ENCODE results near the gene HSPA1B. TPM values are rescaled to one million over a fixed set of nuclear protein-coding genes. Genes with fewer than 3 reads are reported as not detected.
A peak's percentile ranks its signal among the peaks of the same experiment; 100 is the strongest.

HSPA1B gene
- total and polyA plus RNA-seq, 2 donors (not counting 1 experiment from before 2014, with no cell fraction given) = 79.2 to 145 TPM

DNA sequence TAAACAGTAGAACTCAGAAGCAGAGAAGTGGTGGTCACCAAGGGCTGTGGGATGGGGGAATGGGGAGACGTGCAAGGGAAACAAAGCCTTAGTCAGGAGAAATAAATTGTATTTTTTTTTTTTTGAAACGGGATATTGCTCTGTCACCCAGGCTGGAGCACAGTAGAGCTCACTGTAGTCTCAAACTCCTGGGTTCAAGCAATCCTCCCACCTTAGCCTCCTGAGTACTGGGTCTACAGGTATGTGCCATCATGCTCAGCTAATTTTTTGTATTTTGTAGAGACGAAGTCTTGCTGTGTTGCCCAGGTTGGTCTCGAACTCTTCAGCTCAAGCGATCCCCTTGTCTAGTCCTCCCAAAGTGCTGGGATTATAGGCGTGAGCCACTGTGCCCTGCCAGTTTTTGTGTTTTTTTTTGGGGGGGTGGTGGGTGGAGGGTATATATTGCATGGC is 3.4 kb downstream of the HSPA1B start:
- Histone ChIP-seq H4K20me1 (ENCODE audit: control insufficient read depth, insufficient read depth, low read length, poor library complexity, severe bottlenecking) (peaks cover 5% of the 10 kb centered on the region), H2AFZ (ENCODE audit: insufficient read depth, low read depth, low read length, poor library complexity, severe bottlenecking) (peak overlapping the region; percentile 71), H3K9ac (ENCODE audit: low read length) (peak overlapping the region; percentile 77), H3K9me3 (ENCODE audit: control extremely low read depth in 1 of 3, control insufficient read depth in 2 of 3, insufficient read depth in 1 of 3, low read length in 2 of 3) (no peaks in the 10 kb centered on the region), H3K27me3 (replicated peaks in 1 of 4; ENCODE audit: control extremely low read depth in 1 of 4, control insufficient read depth in 3 of 4, insufficient read depth in 4 of 4, low read length in 3 of 4) (no peaks in the 10 kb centered on the region), H3K4me3 (ENCODE audit: control extremely low read depth in 1 of 5, extremely low read depth in 1 of 5, insufficient read depth in 1 of 5, low read depth in 2 of 5, low read length in 4 of 5) (peak overlapping the region; percentile 25 to 73 (median 58)), H3K79me2 (ENCODE audit: control insufficient read depth, insufficient read depth, low read length) (peaks cover 30% of the 10 kb centered on the region), H3K27ac (ENCODE audit: low read length in 2 of 2) (peak overlapping the region in 1 of 2 donors; percentile 70), H3K4me1 (ENCODE audit: control insufficient read depth in 2 of 2, insufficient read depth in 2 of 2, low read length in 2 of 2) (peaks cover 29 to 57% of the 10 kb centered on the region in 2 donors), H3K4me2 (replicated peaks; ENCODE audit: low read depth, low read length, poor library complexity, severe bottlenecking) (peak overlapping the region; percentile 96), H3K36me3 (replicated peaks in 1 of 2; ENCODE audit: control extremely low read depth in 1 of 2, control insufficient read depth in 1 of 2, extremely low read depth in 1 of 2, insufficient read depth in 2 of 2, low read length in 1 of 2) (no peaks in the 10 kb centered on the region)
- 71% methylated on average over 4 of the region's 6 CpGs for WGBS (ENCODE audit: insufficient coverage)
- ChIA-PET CTCF (interaction anchor here (0.6 to 4.7 kb wide), 32 partner anchors 13 to 1485 kb away, joined by 3 to 75 read pairs (median 7); partner anchors contain the start of genes ABHD16A, ATP6V1G2, CLIC1 and DDAH2), POLR2A (interaction anchor here (0.6 to 4.9 kb wide), 12 partner anchors 17 to 470 kb away, joined by 3 to 37 read pairs (median 6); partner anchors contain the start of genes CSNK2B, DDAH2, HSPA1A and HSPA1L)
- Mint-ChIP-seq H3K9me3 (ENCODE audit: insufficient read depth) (no peaks in the 10 kb centered on the region), H3K27me3 (no peaks in the 10 kb centered on the region), H3K4me1 (peaks cover 39% of the 10 kb centered on the region), H3K27ac (peak overlapping the region; percentile 89), H3K4me3 (peak overlapping the region; percentile 96)
- DNase-seq = no peak
- ATAC-seq (ENCODE audit: low read depth) = no peak
- intact Hi-C loops (cut with micrococcal nuclease) = loop anchor here (1.0 to 10.0 kb wide), 6 partner anchors 16 to 284 kb away; partner anchors contain the start of genes DXO, HSPA1A, HSPA1L and NFKBIL1
- TF ChIP-seq EZH2 (IDR thresholded peaks at IDR 0.05; ENCODE audit: borderline replicate concordance, insufficient read depth, low read depth, low read length, poor library complexity, severe bottlenecking) = no peak
- TF ChIP-seq, protein P1, sequence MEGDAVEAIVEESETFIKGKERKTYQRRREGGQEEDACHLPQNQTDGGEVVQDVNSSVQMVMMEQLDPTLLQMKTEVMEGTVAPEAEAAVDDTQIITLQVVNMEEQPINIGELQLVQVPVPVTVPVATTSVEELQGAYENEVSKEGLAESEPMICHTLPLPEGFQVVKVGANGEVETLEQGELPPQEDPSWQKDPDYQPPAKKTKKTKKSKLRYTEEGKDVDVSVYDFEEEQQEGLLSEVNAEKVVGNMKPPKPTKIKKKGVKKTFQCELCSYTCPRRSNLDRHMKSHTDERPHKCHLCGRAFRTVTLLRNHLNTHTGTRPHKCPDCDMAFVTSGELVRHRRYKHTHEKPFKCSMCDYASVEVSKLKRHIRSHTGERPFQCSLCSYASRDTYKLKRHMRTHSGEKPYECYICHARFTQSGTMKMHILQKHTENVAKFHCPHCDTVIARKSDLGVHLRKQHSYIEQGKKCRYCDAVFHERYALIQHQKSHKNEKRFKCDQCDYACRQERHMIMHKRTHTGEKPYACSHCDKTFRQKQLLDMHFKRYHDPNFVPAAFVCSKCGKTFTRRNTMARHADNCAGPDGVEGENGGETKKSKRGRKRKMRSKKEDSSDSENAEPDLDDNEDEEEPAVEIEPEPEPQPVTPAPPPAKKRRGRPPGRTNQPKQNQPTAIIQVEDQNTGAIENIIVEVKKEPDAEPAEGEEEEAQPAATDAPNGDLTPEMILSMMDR (IDR thresholded peaks at IDR 0.05) = no peak

All from B cell (primary cell).